ENCODE results near the gene REXO4.

DNA sequence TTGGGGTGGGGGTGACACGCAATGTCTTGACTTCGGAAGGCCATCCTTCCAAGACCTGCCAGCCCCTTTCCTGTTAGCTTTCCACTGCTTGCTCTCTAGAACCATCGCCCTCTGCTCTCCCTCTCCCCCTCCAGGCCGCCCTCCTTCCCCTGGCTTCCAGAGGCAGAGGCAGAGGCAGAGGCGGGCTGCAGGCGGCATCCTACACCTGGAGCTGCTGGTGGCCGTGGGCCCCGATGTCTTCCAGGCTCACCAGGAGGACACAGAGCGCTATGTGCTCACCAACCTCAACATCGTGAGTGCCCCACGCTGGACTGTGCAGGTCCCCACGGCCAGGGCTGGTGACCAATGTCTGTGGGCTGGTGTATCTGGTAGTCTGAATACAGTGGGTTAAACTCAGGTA is 6.4 kb upstream of the REXO4 start:
- TF ChIP-seq, protein P1, sequence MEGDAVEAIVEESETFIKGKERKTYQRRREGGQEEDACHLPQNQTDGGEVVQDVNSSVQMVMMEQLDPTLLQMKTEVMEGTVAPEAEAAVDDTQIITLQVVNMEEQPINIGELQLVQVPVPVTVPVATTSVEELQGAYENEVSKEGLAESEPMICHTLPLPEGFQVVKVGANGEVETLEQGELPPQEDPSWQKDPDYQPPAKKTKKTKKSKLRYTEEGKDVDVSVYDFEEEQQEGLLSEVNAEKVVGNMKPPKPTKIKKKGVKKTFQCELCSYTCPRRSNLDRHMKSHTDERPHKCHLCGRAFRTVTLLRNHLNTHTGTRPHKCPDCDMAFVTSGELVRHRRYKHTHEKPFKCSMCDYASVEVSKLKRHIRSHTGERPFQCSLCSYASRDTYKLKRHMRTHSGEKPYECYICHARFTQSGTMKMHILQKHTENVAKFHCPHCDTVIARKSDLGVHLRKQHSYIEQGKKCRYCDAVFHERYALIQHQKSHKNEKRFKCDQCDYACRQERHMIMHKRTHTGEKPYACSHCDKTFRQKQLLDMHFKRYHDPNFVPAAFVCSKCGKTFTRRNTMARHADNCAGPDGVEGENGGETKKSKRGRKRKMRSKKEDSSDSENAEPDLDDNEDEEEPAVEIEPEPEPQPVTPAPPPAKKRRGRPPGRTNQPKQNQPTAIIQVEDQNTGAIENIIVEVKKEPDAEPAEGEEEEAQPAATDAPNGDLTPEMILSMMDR (IDR thresholded peaks at IDR 0.05) = no peak
- no peak for TF ChIP-seq EZH2 (IDR thresholded peaks at IDR 0.05; ENCODE audit: borderline replicate concordance, insufficient read depth, low read depth, low read length, poor library complexity, severe bottlenecking)
